A549 (cell line): ENCODE data around the gene ST3GAL5.

Experiments
- EP300 ChIP-seq, 2 experiments: fragments of >200 bp; sonication (Bioruptor Twin); formaldehyde crosslinking; IDR thresholded peaks; 2 replicates in 1 of 2; 3 replicates in 1 of 2; pipeline ENCODE4 v1.6.1; 2016 to 2017
- HOXA7 ChIP-seq: fragments of 250-450 bp; sonication (Bioruptor Pico); IDR thresholded peaks from 2 replicates; pipeline ENCODE4 v1.5.0; 2020; ENCODE audit warnings: mild to moderate bottlenecking, moderate library complexity
- JUNB ChIP-seq: fragments of >200 bp; sonication (Bioruptor Twin); formaldehyde crosslinking; IDR thresholded peaks from 2 replicates; pipeline ENCODE4 v1.6.1; 2016
- MAFK ChIP-seq: fragments of 450-650 bp; IDR thresholded peaks from 2 replicates; pipeline ENCODE4 v1.6.1; 2014; ENCODE audit not compliant: partially characterized antibody
- PHF8 ChIP-seq: fragments of 200-600 bp; sonication (generic); IDR thresholded peaks from 2 replicates; pipeline ENCODE4 v1.6.1; 2016; ENCODE audit warnings: low read depth, mild to moderate bottlenecking, antibody characterized with exemption, moderate library complexity, borderline replicate concordance
- POLR2A ChIP-seq: IDR thresholded peaks from 2 replicates; pipeline ENCODE4 v1.6.1; 2012; ENCODE audit warnings: mild to moderate bottlenecking, low read length
- POLR2AphosphoS2 ChIP-seq: conservative IDR thresholded peaks from 2 replicates; pipeline ENCODE4 v1.6.1; 2012; ENCODE audit warnings: low read length, improper control_type of control experiment, inconsistent platforms
- RCOR1 ChIP-seq: fragments of 150-350 bp; IDR thresholded peaks from 2 replicates; pipeline ENCODE4 v1.6.1; 2014; ENCODE audit warnings: antibody characterized with exemption, low read length, low read depth
- RFX5 ChIP-seq: fragments of 450-650 bp; IDR thresholded peaks from 2 replicates; pipeline ENCODE4 v1.7.1; 2014; ENCODE audit warnings: antibody characterized with exemption, mild to moderate bottlenecking, moderate library complexity
- SMC3 ChIP-seq: fragments of >200 bp; sonication (Bioruptor Twin); formaldehyde crosslinking; IDR thresholded peaks from 3 replicates; pipeline ENCODE4 v1.6.1; 2018; ENCODE audit warnings: inconsistent platforms
- TP53 ChIP-seq: fragments of 250-450 bp; sonication (Bioruptor Pico); IDR thresholded peaks from 2 replicates; pipeline ENCODE4 v1.5.0; 2021; ENCODE audit warnings: mild to moderate bottlenecking, moderate library complexity
- ZFP36 ChIP-seq: fragments of 450-650 bp; IDR thresholded peaks from 2 replicates; pipeline ENCODE4 v1.6.1; 2014; ENCODE audit warnings: borderline replicate concordance; ENCODE audit not compliant: partially characterized antibody
- TF ChIP-seq, protein P1 (sequence below): fragments of >200 bp; sonication (Bioruptor Twin); formaldehyde crosslinking; IDR thresholded peaks from 3 replicates; pipeline ENCODE4 v1.5.1; 2016
- TF ChIP-seq, protein P2 (sequence below): fragments of 450-650 bp; IDR thresholded peaks from 2 replicates; pipeline ENCODE4 v1.6.1; 2014; ENCODE audit warnings: antibody characterized with exemption

DNA sequence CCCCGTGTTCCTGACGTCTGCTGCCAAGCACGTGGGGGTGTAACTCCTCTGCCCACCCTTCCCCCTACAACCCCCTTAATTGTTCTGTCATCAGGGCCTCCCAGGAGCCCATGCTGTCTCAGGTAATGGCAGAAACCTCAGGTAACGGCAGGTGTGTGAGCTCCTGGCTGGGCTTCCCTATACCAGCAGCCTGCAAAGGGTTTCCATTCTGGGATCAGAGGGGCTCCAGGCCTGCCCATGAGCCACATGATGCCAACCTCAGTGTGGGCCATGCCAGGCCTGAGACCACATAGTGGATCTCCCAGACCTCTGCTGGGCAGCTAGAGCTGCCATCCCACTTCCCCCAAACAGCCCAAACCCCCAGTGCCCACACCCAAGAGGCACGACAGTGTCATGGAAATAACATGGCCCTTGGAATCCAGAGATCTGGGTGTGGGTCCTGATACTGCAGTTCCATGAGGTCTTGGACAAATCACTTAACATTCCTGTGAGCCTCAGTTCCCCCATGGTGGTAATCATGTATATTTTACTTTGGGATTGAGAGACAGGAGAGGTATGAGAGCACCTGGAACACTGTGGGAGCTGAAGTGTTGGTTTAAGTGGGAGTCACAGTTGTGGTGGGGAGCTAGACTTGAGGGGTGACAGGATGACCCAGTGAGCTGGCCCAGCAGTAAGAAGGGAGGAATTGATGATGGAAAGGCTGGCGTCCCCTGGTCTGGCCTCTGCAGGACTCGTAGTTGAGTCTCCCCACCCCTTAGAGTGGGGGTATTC, 75.4 kb downstream of the ST3GAL5 start:
- no peak for TF ChIP-seq TP53 (CRISPR knock-in tag)
- TF ChIP-seq POLR2AphosphoS2: no peak
- TF ChIP-seq, protein P1, sequence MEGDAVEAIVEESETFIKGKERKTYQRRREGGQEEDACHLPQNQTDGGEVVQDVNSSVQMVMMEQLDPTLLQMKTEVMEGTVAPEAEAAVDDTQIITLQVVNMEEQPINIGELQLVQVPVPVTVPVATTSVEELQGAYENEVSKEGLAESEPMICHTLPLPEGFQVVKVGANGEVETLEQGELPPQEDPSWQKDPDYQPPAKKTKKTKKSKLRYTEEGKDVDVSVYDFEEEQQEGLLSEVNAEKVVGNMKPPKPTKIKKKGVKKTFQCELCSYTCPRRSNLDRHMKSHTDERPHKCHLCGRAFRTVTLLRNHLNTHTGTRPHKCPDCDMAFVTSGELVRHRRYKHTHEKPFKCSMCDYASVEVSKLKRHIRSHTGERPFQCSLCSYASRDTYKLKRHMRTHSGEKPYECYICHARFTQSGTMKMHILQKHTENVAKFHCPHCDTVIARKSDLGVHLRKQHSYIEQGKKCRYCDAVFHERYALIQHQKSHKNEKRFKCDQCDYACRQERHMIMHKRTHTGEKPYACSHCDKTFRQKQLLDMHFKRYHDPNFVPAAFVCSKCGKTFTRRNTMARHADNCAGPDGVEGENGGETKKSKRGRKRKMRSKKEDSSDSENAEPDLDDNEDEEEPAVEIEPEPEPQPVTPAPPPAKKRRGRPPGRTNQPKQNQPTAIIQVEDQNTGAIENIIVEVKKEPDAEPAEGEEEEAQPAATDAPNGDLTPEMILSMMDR: no peak
- TF ChIP-seq JUNB: no peak
- no peak for TF ChIP-seq POLR2A
- TF ChIP-seq MAFK: no peak
- no peak for TF ChIP-seq ZFP36
- TF ChIP-seq PHF8: no peak
- TF ChIP-seq, protein P2, sequence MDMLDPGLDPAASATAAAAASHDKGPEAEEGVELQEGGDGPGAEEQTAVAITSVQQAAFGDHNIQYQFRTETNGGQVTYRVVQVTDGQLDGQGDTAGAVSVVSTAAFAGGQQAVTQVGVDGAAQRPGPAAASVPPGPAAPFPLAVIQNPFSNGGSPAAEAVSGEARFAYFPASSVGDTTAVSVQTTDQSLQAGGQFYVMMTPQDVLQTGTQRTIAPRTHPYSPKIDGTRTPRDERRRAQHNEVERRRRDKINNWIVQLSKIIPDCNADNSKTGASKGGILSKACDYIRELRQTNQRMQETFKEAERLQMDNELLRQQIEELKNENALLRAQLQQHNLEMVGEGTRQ: no peak
- TF ChIP-seq RCOR1: no peak
- no peak for TF ChIP-seq SMC3
- no peak for TF ChIP-seq HOXA7
- no peak for TF ChIP-seq RFX5
- no peak for TF ChIP-seq EP300 (IDR thresholded peaks at IDR 0.05)
